ENCODE measurements around the gene DUS1L. TPM values are rescaled to one million over a fixed set of nuclear protein-coding genes. Genes with fewer than 3 reads are reported as not detected.

DUS1L gene
- total RNA-seq, 1 donor from 2014 or later: 97.1 TPM

GRCh38 chr17:82033359-82034085 lies 32.1 kb downstream of the DUS1L start:
- Mint-ChIP-seq H3K36me3 (peaks cover 5% of the 10 kb centered on the region), H3K27me3 (no peaks in the 10 kb centered on the region), H3K27ac (peak overlapping the region; percentile 53), H3K4me3 (peak overlapping the region; percentile 83), H3K9me3 (no peaks in the 10 kb centered on the region), H3K4me1 (ENCODE audit: unreplicated experiment) (peaks cover 16% of the 10 kb centered on the region)
- no peak for DNase-seq (ENCODE audit: extremely low spot score, unreplicated experiment)
- no peak for TF ChIP-seq CTCF (conservative IDR thresholded peaks at IDR 0.05)

GRCh38 chr17:82031885-82032627 lies 33.5 kb downstream of the DUS1L start:
- Mint-ChIP-seq H3K27me3 (no peaks in the 10 kb centered on the region), H3K27ac (no peak overlapping the region), H3K4me3 (peak overlapping the region; percentile 83), H3K4me1 (ENCODE audit: unreplicated experiment) (peaks cover 11% of the 10 kb centered on the region), H3K9me3 (no peaks in the 10 kb centered on the region), H3K36me3 (peaks cover 5% of the 10 kb centered on the region)
- no peak for DNase-seq (ENCODE audit: extremely low spot score, unreplicated experiment)
- no peak for TF ChIP-seq CTCF (conservative IDR thresholded peaks at IDR 0.05)

GRCh38 chr17:82031303-82031884 lies 34.2 kb downstream of the DUS1L start, which contains the start of gene RAC3:
TSS of gene RAC3 (plus strand) at chr17:82031678. CDS start at chr17:82031762, 84 bp downstream.
- Mint-ChIP-seq H3K4me3 (peak within 1 kb of the TSS; percentile 88), H3K36me3 (peaks cover 5% of the 10 kb centered on the region), H3K9me3 (no peaks in the 10 kb centered on the region), H3K4me1 (ENCODE audit: unreplicated experiment) (peaks cover 11% of the 10 kb centered on the region), H3K27ac (peak within 1 kb of the TSS; percentile 74), H3K27me3 (no peaks in the 10 kb centered on the region)
- no peak for TF ChIP-seq CTCF (conservative IDR thresholded peaks at IDR 0.05)
- DNase-seq (ENCODE audit: extremely low spot score, unreplicated experiment): no peak

- Mint-ChIP-seq H3K27ac (peak overlapping the region; percentile 74), H3K9me3 (no peaks in the 10 kb centered on the region), H3K36me3 (peaks cover 5% of the 10 kb centered on the region), H3K4me3 (peak overlapping the region; percentile 88), H3K4me1 (ENCODE audit: unreplicated experiment) (peaks cover 11% of the 10 kb centered on the region), H3K27me3 (no peaks in the 10 kb centered on the region)
- peak; percentile 94 for DNase-seq (ENCODE audit: extremely low spot score, unreplicated experiment)
- peak; percentile 93 for TF ChIP-seq CTCF (conservative IDR thresholded peaks at IDR 0.05)
Observed at GRCh38 chr17:82030470-82031302, 34.9 kb downstream of the DUS1L start.

- Mint-ChIP-seq H3K36me3 (peaks cover under 1% of the 10 kb centered on the region), H3K27ac (no peak overlapping the region), H3K9me3 (no peaks in the 10 kb centered on the region), H3K4me3 (peak overlapping the region; percentile 76), H3K27me3 (no peaks in the 10 kb centered on the region), H3K4me1 (ENCODE audit: unreplicated experiment) (peaks cover 6% of the 10 kb centered on the region)
- TF ChIP-seq CTCF (conservative IDR thresholded peaks at IDR 0.05): no peak
- no peak for DNase-seq (ENCODE audit: extremely low spot score, unreplicated experiment)
Observed at GRCh38 chr17:82029990-82030469, 35.6 kb downstream of the DUS1L start.

Measured in type B pancreatic cell (in vitro differentiated cells).